ACHN (cell line): Measurements from ENCODE around the gene MPDZ.

Source experiments
- DNase-seq: peaks from one replicate; pipeline ENCODE4 v3.0.0-alpha.2; 2015
- in situ Hi-C: cut with HindIII; loops from 2 replicates; pipeline ENCODE4 v1.10.0; 2017; ENCODE audit warnings: low sequenced_read_pairs, low pct_ligation_motif_present, low pct_unique_long_range_greater_than_20kb

The MPDZ gene

GRCh38 chr9:13069498-13069897 lies 210.0 kb downstream of the MPDZ start:
- DNase-seq, result no peak
- in situ Hi-C loops, result no loop called here

GRCh38 chr9:13064676-13065075 lies 214.8 kb downstream of the MPDZ start:
- in situ Hi-C loops, result no loop called here
- no peak for DNase-seq

GRCh38 chr9:13063880-13064459 lies 215.5 kb downstream of the MPDZ start:
- in situ Hi-C loops, result no loop called here
- DNase-seq, result no peak

- in situ Hi-C loops, result no loop called here
- DNase-seq, result no peak
These were observed 218.1 kb downstream of the MPDZ start for GRCh38 chr9:13061390-13061789.
